Keratinocyte (primary cell): ENCODE measurements around the gene C4BPA. TPM values are rescaled to one million over a fixed set of nuclear protein-coding genes. Genes with fewer than 3 reads are reported as not detected.

Experiments used
- DNase-seq: peaks from one replicate; pipeline ENCODE4 v3.0.0-alpha.2; 2011; ENCODE audit warnings: low read depth, missing footprints, low spot score
- FAIRE-seq: peaks from 2 replicates; lab custom pipeline; 2011; peaks lifted over from hg19 to GRCh38; lab: Jason Lieb, UNC
- H2AFZ ChIP-seq: 2 replicates; pipeline ENCODE4 v1.6.0; 2012; ENCODE audit warnings: low read length, control low read depth, inconsistent platforms; ENCODE audit not compliant: control insufficient read depth
- H3K27ac ChIP-seq: 2 replicates; pipeline ENCODE4 v1.5.1; 2011; ENCODE audit warnings: low read length; ENCODE audit not compliant: control insufficient read depth, insufficient read depth
- H3K27me3 ChIP-seq: 3 replicates; pipeline ENCODE4 v1.6.0; 2011; ENCODE audit warnings: low read length; ENCODE audit not compliant: control insufficient read depth, insufficient read depth; ENCODE audit errors: extremely low read depth
- H3K36me3 ChIP-seq, 2 experiments: 2 replicates in 1 of 2; 3 replicates in 1 of 2; pipeline ENCODE4 v1.5.1; 2011; ENCODE audit warnings: low read length in 2 of 2, mild to moderate bottlenecking in 1 of 2; ENCODE audit not compliant: control insufficient read depth in 2 of 2, insufficient read depth in 2 of 2; ENCODE audit errors: extremely low read depth in 1 of 2
- H3K4me1 ChIP-seq: 3 replicates; pipeline ENCODE4 v1.5.1; 2011; ENCODE audit warnings: low read length; ENCODE audit not compliant: control insufficient read depth, insufficient read depth; ENCODE audit errors: extremely low read depth
- H3K4me2 ChIP-seq: 3 replicates; pipeline ENCODE4 v1.6.0; 2011; ENCODE audit warnings: low read depth, low read length; ENCODE audit not compliant: control insufficient read depth, insufficient read depth; ENCODE audit errors: extremely low read depth
- H3K4me3 ChIP-seq, 3 experiments: fragments of 200-600 bp in 1 of 3; sonication (generic) in 1 of 3; 2 replicates in 2 of 3; 3 replicates in 1 of 3; pipeline ENCODE4 v1.5.1; 2011 to 2016; ENCODE audit warnings: low read length in 3 of 3, mild to moderate bottlenecking in 3 of 3, control low read depth in 2 of 3, inconsistent platforms in 1 of 3, low read depth in 1 of 3, mixed read lengths in 1 of 3, mixed run types in 1 of 3, moderate library complexity in 1 of 3; ENCODE audit not compliant: control insufficient read depth in 2 of 3, insufficient read depth in 2 of 3; ENCODE audit errors: extremely low read depth in 1 of 3
- H3K79me2 ChIP-seq: 2 replicates; pipeline ENCODE4 v1.6.0; 2012; ENCODE audit warnings: low read length; ENCODE audit not compliant: control insufficient read depth, insufficient read depth
- H3K9ac ChIP-seq: 3 replicates; pipeline ENCODE4 v1.6.0; 2011; ENCODE audit warnings: low read length; ENCODE audit not compliant: control insufficient read depth, insufficient read depth; ENCODE audit errors: extremely low read depth
- H3K9me1 ChIP-seq: 3 replicates; pipeline ENCODE4 v1.6.0; 2011; ENCODE audit warnings: low read length; ENCODE audit not compliant: control insufficient read depth, insufficient read depth; ENCODE audit errors: extremely low read depth
- H3K9me3 ChIP-seq: 2 replicates; pipeline ENCODE4 v1.5.1; 2012; ENCODE audit warnings: low read depth, low read length; ENCODE audit not compliant: control insufficient read depth
- H4K20me1 ChIP-seq: 3 replicates; pipeline ENCODE4 v1.6.0; 2011; ENCODE audit warnings: low read length; ENCODE audit not compliant: control insufficient read depth, insufficient read depth; ENCODE audit errors: extremely low read depth
- CTCF ChIP-seq, 3 experiments: IDR thresholded peaks in 1 of 3; conservative IDR thresholded peaks in 1 of 3; optimal IDR thresholded peaks in 1 of 3; 2 replicates in 2 of 3; 3 replicates in 1 of 3; pipeline versions ENCODE3 to v1.5.1; 2011; ENCODE audit warnings: low read length in 3 of 3, mild to moderate bottlenecking in 3 of 3, moderate library complexity in 2 of 3, control low read depth in 1 of 3, inconsistent platforms in 1 of 3; ENCODE audit not compliant: insufficient read depth in 2 of 3; ENCODE audit errors: extremely low read depth in 1 of 3
- EZH2 ChIP-seq: IDR thresholded peaks from one replicate; pipeline ENCODE4 v1.6.1; 2012; ENCODE audit warnings: inconsistent platforms, mild to moderate bottlenecking, low read length, moderate library complexity
- dilution Hi-C: fragments of 300-500 bp; cut with MboI; formaldehyde crosslinking; loops from one replicate; pipeline ENCODE4 v1.7.0; 2020; ENCODE audit warnings: low sequenced_read_pairs; ENCODE audit not compliant: extremely low pct_ligation_motif_present
- polyA plus RNA-seq, 5 experiments: library from polyadenylated mRNA; depleted of rRNA in 3 of 5; stranded (reverse) in 3 of 5; stranded (forward) in 1 of 5; unstranded in 1 of 5; fragments of >200 nt; gene quantifications; 1 replicate in 1 of 5; 2 replicates in 3 of 5; 3 replicates in 1 of 5; pipeline versions ENCODE4 v1.2.1 to v1.2.3, GENCODE V29; 2011 to 2012; ENCODE audit warnings: missing spikeins in 2 of 5, low read depth in 1 of 5, low replicate concordance in 1 of 5

The C4BPA gene
- polyA plus RNA-seq, 1 donor (not counting 4 experiments of a cell fraction or from before 2014, with no cell fraction given), result not detected

- H3K36me3 ChIP-seq, result no peaks in the 10 kb centered on the region
- H3K9me3 ChIP-seq, result no peaks in the 10 kb centered on the region
- H3K27me3 ChIP-seq, result peaks cover 4% of the 10 kb centered on the region
- H3K27ac ChIP-seq, result no peak overlapping the region
- no peaks in the 10 kb centered on the region for H3K9me1 ChIP-seq
- no peak overlapping the region for H3K9ac ChIP-seq
- no peak overlapping the region for H3K4me3 ChIP-seq
- no peaks in the 10 kb centered on the region for H3K4me1 ChIP-seq
- FAIRE-seq (no peak), DNase-seq (no peak)
- H4K20me1 ChIP-seq, result no peaks in the 10 kb centered on the region
- H2AFZ ChIP-seq, result no peak overlapping the region
- dilution Hi-C loops, result no loop called here
- H3K4me2 ChIP-seq, result no peak overlapping the region
- TF ChIP-seq EZH2 (no peak), CTCF (optimal IDR thresholded peaks at IDR 0.05 in 1 of 3, IDR thresholded peaks at IDR 0.05 in 1 of 3, conservative IDR thresholded peaks at IDR 0.05 in 1 of 3; ENCODE audit: extremely low read depth in 1 of 3, insufficient read depth in 2 of 3, low read length in 3 of 3) (no peak)
- no peaks in the 10 kb centered on the region for H3K79me2 ChIP-seq
These were observed 11.2 kb downstream of the C4BPA start for GRCh38 chr1:207115269-207115668.

- Histone ChIP-seq H3K9me3 (no peaks in the 10 kb centered on the region), H3K9me1 (no peaks in the 10 kb centered on the region), H3K4me3 (no peak overlapping the region), H2AFZ (no peak overlapping the region), H3K27ac (no peak overlapping the region), H3K4me2 (no peak overlapping the region), H3K27me3 (no peaks in the 10 kb centered on the region), H4K20me1 (no peaks in the 10 kb centered on the region), H3K4me1 (no peaks in the 10 kb centered on the region), H3K79me2 (no peaks in the 10 kb centered on the region), H3K9ac (no peak overlapping the region), H3K36me3 (no peaks in the 10 kb centered on the region)
- TF ChIP-seq CTCF (optimal IDR thresholded peaks at IDR 0.05 in 1 of 3, IDR thresholded peaks at IDR 0.05 in 1 of 3, conservative IDR thresholded peaks at IDR 0.05 in 1 of 3; ENCODE audit: extremely low read depth in 1 of 3, insufficient read depth in 2 of 3, low read length in 3 of 3) (no peak), EZH2 (no peak)
- dilution Hi-C loops, result loop anchor here (5.0 kb wide), 1 partner anchor 48 kb away; no protein-coding TSS in a partner anchor
- no peak for FAIRE-seq
- no peak for DNase-seq
These were observed 20.4 kb downstream of the C4BPA start for GRCh38 chr1:207124389-207124788.
